Measurements from ENCODE around the gene SKP1. TPM values are rescaled to one million over a fixed set of nuclear protein-coding genes. Genes with fewer than 3 reads are reported as not detected.
"Not testable (repeated sequence)": the region's sequence is repeated elsewhere in the genome, so short reads cannot be mapped to it uniquely, and the experiment has no call there.

Gene SKP1
- total and polyA plus RNA-seq, 2 donors: 332 to 387 TPM

- Histone ChIP-seq H3K36me3 (ENCODE audit: control insufficient read depth in 2 of 2, insufficient read depth in 2 of 2, low read length in 1 of 2) (peaks cover 42 to 91% of the 10 kb centered on the region in 2 donors), H3K4me3 (ENCODE audit: low read length in 2 of 2) (no peak overlapping the region), H3K9me3 (ENCODE audit: control insufficient read depth in 2 of 2, insufficient read depth in 1 of 2, low read length in 1 of 2) (peaks cover 2 to 5% of the 10 kb centered on the region in 2 donors), H3K4me1 (ENCODE audit: control insufficient read depth in 2 of 2, insufficient read depth in 2 of 2, low read length in 2 of 2) (no peaks in the 10 kb centered on the region), H3K27ac (ENCODE audit: low read depth in 1 of 2, low read length in 1 of 2) (no peak overlapping the region), H3K27me3 (ENCODE audit: control insufficient read depth in 2 of 2, insufficient read depth in 1 of 2, low read length in 1 of 2) (no peaks in the 10 kb centered on the region)
- no peak for DNase-seq (ENCODE audit: low read depth in 6 of 9, low spot score in 9 of 9)
- 97% methylated on average over 6 of the region's 6 CpGs for WGBS
These were observed 15.0 kb downstream of the SKP1 start for GRCh38 chr5:134161513-134162395.

- 100% methylated on average over 1 of the region's 1 CpG for WGBS
- Histone ChIP-seq H3K27me3 (ENCODE audit: control insufficient read depth in 2 of 2, insufficient read depth in 1 of 2, low read length in 1 of 2) (no peaks in the 10 kb centered on the region), H3K36me3 (ENCODE audit: control insufficient read depth in 2 of 2, insufficient read depth in 2 of 2, low read length in 1 of 2) (peaks cover 22 to 88% of the 10 kb centered on the region in 2 donors), H3K9me3 (ENCODE audit: control insufficient read depth in 2 of 2, insufficient read depth in 1 of 2, low read length in 1 of 2) (no peaks in the 10 kb centered on the region), H3K4me3 (ENCODE audit: low read length in 2 of 2) (no peak overlapping the region), H3K4me1 (ENCODE audit: control insufficient read depth in 2 of 2, insufficient read depth in 2 of 2, low read length in 2 of 2) (peaks cover 0 to 23% of the 10 kb centered on the region in 2 donors), H3K27ac (ENCODE audit: low read depth in 1 of 2, low read length in 1 of 2) (no peak overlapping the region)
- no peak for DNase-seq (ENCODE audit: low read depth in 6 of 9, low spot score in 9 of 9)
These were observed 23.1 kb downstream of the SKP1 start for GRCh38 chr5:134153657-134154056.

- no peaks in the 10 kb centered on the region for H3K9me3 ChIP-seq (ENCODE audit: control insufficient read depth in 2 of 2, insufficient read depth in 1 of 2, low read length in 1 of 2)
- no peaks in the 10 kb centered on the region for H3K27me3 ChIP-seq (ENCODE audit: control insufficient read depth in 2 of 2, insufficient read depth in 1 of 2, low read length in 1 of 2)
- DNase-seq (ENCODE audit: low read depth in 6 of 9, low spot score in 9 of 9): no peak
- H3K27ac ChIP-seq (ENCODE audit: low read depth in 1 of 2, low read length in 1 of 2): no peak overlapping the region
- no peak overlapping the region for H3K4me3 ChIP-seq (ENCODE audit: low read length in 2 of 2)
- H3K4me1 ChIP-seq (ENCODE audit: control insufficient read depth in 2 of 2, insufficient read depth in 2 of 2, low read length in 2 of 2): peaks cover 0 to 23% of the 10 kb centered on the region in 2 donors
- peaks cover 22 to 88% of the 10 kb centered on the region in 2 donors for H3K36me3 ChIP-seq (ENCODE audit: control insufficient read depth in 2 of 2, insufficient read depth in 2 of 2, low read length in 1 of 2)
- 99% methylated on average over 3 of the region's 3 CpGs for WGBS
These were observed 23.5 kb downstream of the SKP1 start for GRCh38 chr5:134153241-134153640.

- H3K9me3 ChIP-seq (ENCODE audit: control insufficient read depth in 2 of 2, insufficient read depth in 1 of 2, low read length in 1 of 2); H3K27me3 ChIP-seq (ENCODE audit: control insufficient read depth in 2 of 2, insufficient read depth in 1 of 2, low read length in 1 of 2); DNase-seq (ENCODE audit: low read depth in 6 of 9, low spot score in 9 of 9); H3K4me3 ChIP-seq (ENCODE audit: low read length in 2 of 2): not testable (repeated sequence)
- WGBS: 96% methylated on average over 15 of the region's 15 CpGs
- Histone ChIP-seq H3K4me1 (ENCODE audit: control insufficient read depth in 2 of 2, insufficient read depth in 2 of 2, low read length in 2 of 2) (peaks cover 0 to 25% of the 10 kb centered on the region in 2 donors), H3K27ac (ENCODE audit: low read depth in 1 of 2, low read length in 1 of 2) (peak overlapping the region in 1 of 2 donors; percentile 25), H3K36me3 (ENCODE audit: control insufficient read depth in 2 of 2, insufficient read depth in 2 of 2, low read length in 1 of 2) (peaks cover 24 to 86% of the 10 kb centered on the region in 2 donors)
These were observed 24.4 kb downstream of the SKP1 start for GRCh38 chr5:134152173-134152832.

GRCh38 chr5:134151723-134152122 is 25.0 kb downstream of the SKP1 start:
- peaks cover 30 to 91% of the 10 kb centered on the region in 2 donors for H3K36me3 ChIP-seq (ENCODE audit: control insufficient read depth in 2 of 2, insufficient read depth in 2 of 2, low read length in 1 of 2)
- no peak for DNase-seq (ENCODE audit: low read depth in 6 of 9, low spot score in 9 of 9)
- no peaks in the 10 kb centered on the region for H3K9me3 ChIP-seq (ENCODE audit: control insufficient read depth in 2 of 2, insufficient read depth in 1 of 2, low read length in 1 of 2)
- no peak overlapping the region for H3K4me3 ChIP-seq (ENCODE audit: low read length in 2 of 2)
- H3K4me1 ChIP-seq (ENCODE audit: control insufficient read depth in 2 of 2, insufficient read depth in 2 of 2, low read length in 2 of 2): peaks cover 0 to 30% of the 10 kb centered on the region in 2 donors
- 98% methylated on average over 3 of the region's 3 CpGs for WGBS
- H3K27me3 ChIP-seq (ENCODE audit: control insufficient read depth in 2 of 2, insufficient read depth in 1 of 2, low read length in 1 of 2): no peaks in the 10 kb centered on the region
- no peak overlapping the region for H3K27ac ChIP-seq (ENCODE audit: low read depth in 1 of 2, low read length in 1 of 2)

GRCh38 chr5:134149571-134150303 is 27.0 kb downstream of the SKP1 start:
- Histone ChIP-seq H3K4me3 (ENCODE audit: low read length in 2 of 2) (no peak overlapping the region), H3K36me3 (ENCODE audit: control insufficient read depth in 2 of 2, insufficient read depth in 2 of 2, low read length in 1 of 2) (peaks cover 43 to 91% of the 10 kb centered on the region in 2 donors), H3K27me3 (ENCODE audit: control insufficient read depth in 2 of 2, insufficient read depth in 1 of 2, low read length in 1 of 2) (no peaks in the 10 kb centered on the region), H3K9me3 (ENCODE audit: control insufficient read depth in 2 of 2, insufficient read depth in 1 of 2, low read length in 1 of 2) (no peaks in the 10 kb centered on the region), H3K27ac (ENCODE audit: low read depth in 1 of 2, low read length in 1 of 2) (peak overlapping the region; percentile 66 to 79), H3K4me1 (ENCODE audit: control insufficient read depth in 2 of 2, insufficient read depth in 2 of 2, low read length in 2 of 2) (peaks cover 0 to 50% of the 10 kb centered on the region in 2 donors)
- WGBS: 87% methylated on average over 4 of the region's 4 CpGs
- peak in 3 of 9 donors; percentile 4 to 33 (median 6) for DNase-seq (ENCODE audit: low read depth in 6 of 9, low spot score in 9 of 9)

- Histone ChIP-seq H3K27ac (ENCODE audit: low read depth in 1 of 2, low read length in 1 of 2) (peak overlapping the region; percentile 20 to 79), H3K4me3 (ENCODE audit: low read length in 2 of 2) (no peak overlapping the region), H3K36me3 (ENCODE audit: control insufficient read depth in 2 of 2, insufficient read depth in 2 of 2, low read length in 1 of 2) (peaks cover 48 to 93% of the 10 kb centered on the region in 2 donors), H3K27me3 (ENCODE audit: control insufficient read depth in 2 of 2, insufficient read depth in 1 of 2, low read length in 1 of 2) (no peaks in the 10 kb centered on the region), H3K9me3 (ENCODE audit: control insufficient read depth in 2 of 2, insufficient read depth in 1 of 2, low read length in 1 of 2) (no peaks in the 10 kb centered on the region), H3K4me1 (ENCODE audit: control insufficient read depth in 2 of 2, insufficient read depth in 2 of 2, low read length in 2 of 2) (peaks cover 0 to 56% of the 10 kb centered on the region in 2 donors)
- peak in 3 of 9 donors; percentile 3 to 48 (median 21) for DNase-seq (ENCODE audit: low read depth in 6 of 9, low spot score in 9 of 9)
- 91% methylated on average over 6 of the region's 6 CpGs for WGBS
These were observed 27.7 kb downstream of the SKP1 start for GRCh38 chr5:134148986-134149539.

GRCh38 chr5:134148316-134148715 is 28.4 kb downstream of the SKP1 start:
- H3K4me1 ChIP-seq (ENCODE audit: control insufficient read depth in 2 of 2, insufficient read depth in 2 of 2, low read length in 2 of 2): peaks cover 0 to 64% of the 10 kb centered on the region in 2 donors
- peak overlapping the region; percentile 64 to 79 for H3K27ac ChIP-seq (ENCODE audit: low read depth in 1 of 2, low read length in 1 of 2)
- no peaks in the 10 kb centered on the region for H3K27me3 ChIP-seq (ENCODE audit: control insufficient read depth in 2 of 2, insufficient read depth in 1 of 2, low read length in 1 of 2)
- no peaks in the 10 kb centered on the region for H3K9me3 ChIP-seq (ENCODE audit: control insufficient read depth in 2 of 2, insufficient read depth in 1 of 2, low read length in 1 of 2)
- H3K36me3 ChIP-seq (ENCODE audit: control insufficient read depth in 2 of 2, insufficient read depth in 2 of 2, low read length in 1 of 2): peaks cover 50 to 93% of the 10 kb centered on the region in 2 donors
- peak in 2 of 9 donors; percentile 37 to 39 for DNase-seq (ENCODE audit: low read depth in 6 of 9, low spot score in 9 of 9)
- no peak overlapping the region for H3K4me3 ChIP-seq (ENCODE audit: low read length in 2 of 2)
- WGBS: 74% methylated on average over 2 of the region's 2 CpGs

All from thymus (tissue), 11 donors.